ENCODE measurements around the gene KRT84.

KRT84 gene

DNA sequence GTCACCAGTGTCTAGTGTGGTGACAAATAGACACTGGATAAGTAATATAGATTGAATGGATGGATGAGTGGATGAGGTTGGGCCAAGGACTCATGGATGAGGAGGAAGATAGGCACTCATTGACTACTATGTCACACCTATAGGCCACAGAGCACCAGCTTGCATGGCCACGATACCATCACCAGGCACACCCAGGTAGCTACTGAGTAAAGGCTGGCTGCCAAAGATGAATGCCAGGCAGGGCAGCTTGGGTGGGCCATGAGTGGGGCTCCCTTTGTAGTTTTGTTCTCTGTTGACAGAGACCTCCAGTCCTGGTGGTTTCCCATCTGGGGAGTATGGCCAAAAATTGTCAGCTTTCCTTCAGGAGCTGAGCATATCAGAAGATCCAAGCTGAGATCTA, 53.1 kb downstream of the KRT84 start:
- no peak for DNase-seq
- in situ Hi-C loops (cut with MboI; ENCODE audit: low pct_unique_long_range_greater_than_20kb, low sequenced_read_pairs): no loop called here

DNA sequence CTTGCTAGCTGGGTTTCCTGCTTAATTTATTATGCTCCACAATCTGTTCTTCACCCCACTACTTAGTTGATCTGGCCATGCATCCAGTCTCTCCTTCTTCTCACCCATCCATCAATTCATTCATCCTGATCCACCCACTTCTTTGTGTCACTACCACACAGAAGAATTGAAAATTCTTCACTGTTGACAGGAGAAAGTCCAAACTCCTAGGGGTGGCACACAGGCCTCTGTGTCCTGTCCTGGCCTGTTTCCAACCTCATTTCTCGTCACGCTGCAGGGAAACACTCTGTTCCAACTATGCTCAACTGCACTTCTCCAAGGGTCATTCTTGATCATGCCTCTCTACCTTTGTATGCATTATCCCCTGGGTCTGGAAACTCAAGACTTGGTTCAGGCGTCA, 53.6 kb downstream of the KRT84 start:
- in situ Hi-C loops (cut with MboI; ENCODE audit: low pct_unique_long_range_greater_than_20kb, low sequenced_read_pairs): no loop called here
- no peak for DNase-seq

DNA sequence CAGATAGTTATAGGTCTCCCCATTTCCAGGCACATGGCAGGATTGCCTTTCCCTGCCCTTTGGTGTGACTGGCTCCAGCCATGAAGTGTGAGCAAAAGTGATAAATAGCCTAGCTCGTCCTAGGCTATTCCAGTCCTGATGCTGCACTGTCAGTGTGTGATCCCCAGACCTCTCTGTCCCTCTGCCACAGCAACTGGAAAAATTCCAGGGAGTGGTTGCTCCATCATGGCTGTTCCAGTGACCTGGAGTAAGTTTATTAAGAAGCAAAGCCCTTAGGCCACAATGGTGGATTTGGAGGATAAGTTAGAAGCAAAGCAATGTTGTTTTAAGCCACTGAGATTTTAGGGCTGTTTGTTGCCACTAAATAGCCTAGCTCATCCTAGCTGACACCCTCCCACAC, 54.4 kb downstream of the KRT84 start:
- in situ Hi-C loops (cut with MboI; ENCODE audit: low pct_unique_long_range_greater_than_20kb, low sequenced_read_pairs): no loop called here
- no peak for DNase-seq

- no peak for DNase-seq
- in situ Hi-C loops (cut with MboI; ENCODE audit: low pct_unique_long_range_greater_than_20kb, low sequenced_read_pairs): no loop called here
Measured at GRCh38 chr12:52327830-52328500, 57.5 kb downstream of the KRT84 start.
